Thymus (tissue), 11 donors: Measurements from ENCODE around the gene RNASET2. TPM values are rescaled to one million over a fixed set of nuclear protein-coding genes. Genes with fewer than 3 reads are reported as not detected.

Experiments
- DNase-seq, 9 donors: peaks; one replicate each; pipeline ENCODE4 v3.0.0-alpha.2; 2013; ENCODE audit warnings: low spot score in 9 of 9, low read depth in 6 of 9, missing footprints in 1 of 9
- H3K27ac ChIP-seq, 2 donors: one replicate each; pipeline ENCODE4 v1.5.1; 2013; ENCODE audit warnings: control low read depth in 1 of 2, low read depth in 1 of 2, low read length in 1 of 2, mild to moderate bottlenecking in 1 of 2, moderate library complexity in 1 of 2
- H3K27me3 ChIP-seq, 2 donors: one replicate each; pipeline ENCODE4 v1.5.1; 2013; ENCODE audit warnings: low read length in 1 of 2; ENCODE audit not compliant: control insufficient read depth in 2 of 2, insufficient read depth in 1 of 2
- H3K36me3 ChIP-seq, 2 donors: one replicate each; pipeline ENCODE4 v1.5.1; 2013; ENCODE audit warnings: low read length in 1 of 2, mild to moderate bottlenecking in 1 of 2, moderate library complexity in 1 of 2; ENCODE audit not compliant: control insufficient read depth in 2 of 2, insufficient read depth in 2 of 2
- H3K4me1 ChIP-seq, 2 donors: one replicate each; pipeline ENCODE4 v1.5.1; 2013; ENCODE audit warnings: low read length in 2 of 2; ENCODE audit not compliant: control insufficient read depth in 2 of 2, insufficient read depth in 2 of 2
- H3K4me3 ChIP-seq, 2 donors: one replicate each; pipeline ENCODE4 v1.5.1; 2013; ENCODE audit warnings: low read length in 2 of 2, control low read depth in 1 of 2, mild to moderate bottlenecking in 1 of 2
- H3K9me3 ChIP-seq, 2 donors: one replicate each; pipeline ENCODE4 v1.5.1; 2013; ENCODE audit warnings: low read length in 1 of 2, mild to moderate bottlenecking in 1 of 2; ENCODE audit not compliant: control insufficient read depth in 2 of 2, insufficient read depth in 1 of 2
- WGBS: extraction: QIAGEN DNeasy Blood & Tissue Kit; methylation state at CpG from one replicate; pipeline ENCODE4 v1.1.7; 2013; 5-methylcytosine and 5-hydroxymethylcytosine counted together
- polyA plus RNA-seq: library from polyadenylated mRNA; stranded (reverse); fragments of 200-250 nt; gene quantifications from one replicate; pipeline ENCODE4 v1.2.3, GENCODE V29; 2013
- total RNA-seq: library from RNA; stranded (reverse); fragments of 120-200 nt; gene quantifications from one replicate; pipeline ENCODE4 v1.2.4, GENCODE V29; 2013
- donor health status: healthy.

Gene RNASET2
- total and polyA plus RNA-seq, 2 donors: 72.2 to 151 TPM

- peaks cover 15 to 42% of the 10 kb centered on the region in 2 donors for H3K36me3 ChIP-seq
- H3K4me3 ChIP-seq: no peak overlapping the region
- no peaks in the 10 kb centered on the region for H3K9me3 ChIP-seq
- H3K4me1 ChIP-seq: peaks cover under 1 to 17% of the 10 kb centered on the region in 2 donors
- 98% methylated on average over 16 of the region's 16 CpGs for WGBS
- no peaks in the 10 kb centered on the region for H3K27me3 ChIP-seq
- no peak for DNase-seq
- H3K27ac ChIP-seq: no peak overlapping the region
These were observed 10.2 kb downstream of the RNASET2 start for GRCh38 chr6:166946125-166946524.

- Histone ChIP-seq H3K4me3 (no peak overlapping the region), H3K27me3 (no peaks in the 10 kb centered on the region), H3K27ac (no peak overlapping the region), H3K4me1 (peaks cover 0 to 4% of the 10 kb centered on the region in 2 donors), H3K36me3 (peaks cover 12 to 43% of the 10 kb centered on the region in 2 donors), H3K9me3 (no peaks in the 10 kb centered on the region)
- 96% methylated on average over 16 of the region's 16 CpGs for WGBS
- DNase-seq: no peak
These were observed 11.6 kb downstream of the RNASET2 start for GRCh38 chr6:166944666-166945256.

DNA sequence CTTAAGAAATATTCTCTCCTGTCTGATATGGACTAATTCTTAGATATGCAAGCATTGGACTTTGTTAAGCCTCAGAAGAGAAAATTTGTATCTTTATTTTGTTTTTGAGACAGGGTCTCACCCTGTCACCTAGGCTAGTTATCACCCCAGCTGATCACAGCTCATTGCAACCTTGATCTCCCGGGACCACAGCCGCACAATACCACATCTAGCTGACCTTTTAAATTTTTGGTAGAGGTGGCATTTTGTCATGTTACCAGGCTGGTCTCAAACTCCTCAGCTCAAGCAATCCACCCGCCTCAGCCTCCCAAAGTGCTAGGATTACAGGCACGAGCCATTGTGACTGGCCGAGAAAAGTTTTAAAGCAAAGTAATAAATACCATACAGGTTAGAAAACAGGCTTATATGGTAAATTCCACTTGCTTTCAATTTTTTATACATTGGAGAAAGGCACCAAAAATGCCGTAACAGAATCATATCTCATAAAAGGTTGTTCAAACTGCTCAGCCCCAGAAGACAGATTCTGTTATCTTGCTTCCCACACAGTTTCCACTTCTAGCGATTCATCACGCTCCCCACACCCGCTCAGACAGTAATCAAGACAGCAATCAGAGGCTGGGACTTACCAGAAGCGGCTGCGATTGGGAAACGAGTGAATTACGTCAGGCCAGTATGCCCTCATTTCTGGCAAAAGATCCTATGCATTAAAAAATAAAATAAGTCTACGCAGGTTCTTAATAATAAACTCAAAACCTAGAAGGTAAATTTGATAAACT, 13.8 kb downstream of the RNASET2 start:
- Histone ChIP-seq H3K4me1 (no peaks in the 10 kb centered on the region), H3K4me3 (no peak overlapping the region), H3K27me3 (no peaks in the 10 kb centered on the region), H3K27ac (peak overlapping the region in 1 of 2 donors; percentile 30), H3K9me3 (no peaks in the 10 kb centered on the region), H3K36me3 (peaks cover 19 to 45% of the 10 kb centered on the region in 2 donors)
- 82% methylated on average over 14 of the region's 14 CpGs for WGBS
- peak in 1 of 9 donors; percentile 60 for DNase-seq

GRCh38 chr6:166940643-166941068, 15.7 kb downstream of the RNASET2 start:
- H3K27ac ChIP-seq: no peak overlapping the region
- no peak for DNase-seq
- H3K4me1 ChIP-seq: peaks cover 0 to 3% of the 10 kb centered on the region in 2 donors
- 98% methylated on average over 7 of the region's 7 CpGs for WGBS
- H3K27me3 ChIP-seq: no peaks in the 10 kb centered on the region
- peaks cover 9 to 37% of the 10 kb centered on the region in 2 donors for H3K36me3 ChIP-seq
- H3K4me3 ChIP-seq: no peak overlapping the region
- H3K9me3 ChIP-seq: no peaks in the 10 kb centered on the region

- 99% methylated on average over 7 of the region's 7 CpGs for WGBS
These were observed 16.5 kb downstream of the RNASET2 start for GRCh38 chr6:166939894-166940293.

DNA sequence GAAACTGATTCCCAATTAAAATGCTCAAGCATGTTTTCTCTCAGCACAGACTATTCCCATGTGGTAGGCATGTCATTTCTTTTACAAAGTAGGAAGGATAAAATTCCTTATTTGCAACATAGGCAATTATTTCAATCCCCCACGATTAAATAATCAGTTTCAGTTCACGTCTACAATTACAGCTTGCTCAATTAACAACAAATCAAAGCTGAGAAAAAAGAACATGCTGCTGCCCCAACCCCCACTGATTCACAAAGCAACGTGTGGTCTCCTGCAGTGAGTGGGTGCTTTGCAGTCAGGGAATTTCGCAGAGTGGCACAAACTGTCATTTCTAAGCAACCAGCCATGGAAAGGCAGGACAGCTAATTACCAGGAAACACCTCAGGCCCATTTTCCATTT, 17.0 kb downstream of the RNASET2 start:
- no peak for DNase-seq
- WGBS: 95% methylated on average over 4 of the region's 4 CpGs
- H3K27ac ChIP-seq: no peak overlapping the region
- peaks cover 9 to 40% of the 10 kb centered on the region in 2 donors for H3K36me3 ChIP-seq
- H3K4me3 ChIP-seq: no peak overlapping the region
- H3K9me3 ChIP-seq: no peaks in the 10 kb centered on the region
- H3K4me1 ChIP-seq: peaks cover 0 to 3% of the 10 kb centered on the region in 2 donors
- no peaks in the 10 kb centered on the region for H3K27me3 ChIP-seq

More at GRCh38 chr6:166939894-166940293, 16.5 kb downstream of the RNASET2 start:
- Histone ChIP-seq H3K4me3 (no peak overlapping the region), H3K36me3 (peaks cover 8 to 37% of the 10 kb centered on the region in 2 donors), H3K4me1 (peaks cover 0 to 3% of the 10 kb centered on the region in 2 donors), H3K9me3 (no peaks in the 10 kb centered on the region), H3K27ac (no peak overlapping the region), H3K27me3 (no peaks in the 10 kb centered on the region)
- no peak for DNase-seq

DNA sequence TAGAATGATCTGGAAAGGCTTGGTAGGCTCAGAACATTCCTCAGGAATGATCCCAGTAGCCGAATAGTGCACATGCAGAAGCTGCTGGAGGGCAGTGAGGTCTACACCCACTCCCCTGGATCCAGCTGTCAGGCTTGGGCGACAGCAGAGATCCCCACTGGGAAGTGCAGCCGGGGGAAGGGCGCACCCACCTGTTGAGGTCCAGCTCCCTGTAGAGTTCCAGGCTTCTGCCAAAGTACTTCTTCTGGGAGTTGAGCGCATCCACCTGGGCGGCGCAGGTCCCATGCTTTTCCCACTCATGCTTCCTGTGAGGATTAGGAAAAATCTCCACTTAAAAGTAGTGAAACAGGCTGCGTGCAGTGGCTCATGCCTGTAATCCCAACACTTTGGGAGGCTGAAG, 17.6 kb downstream of the RNASET2 start:
- WGBS: over 99% methylated on average over 8 of the region's 8 CpGs
- H3K4me1 ChIP-seq: peaks cover 0 to 3% of the 10 kb centered on the region in 2 donors
- H3K9me3 ChIP-seq: no peaks in the 10 kb centered on the region
- H3K27ac ChIP-seq: no peak overlapping the region
- H3K27me3 ChIP-seq: no peaks in the 10 kb centered on the region
- DNase-seq: no peak
- no peak overlapping the region for H3K4me3 ChIP-seq
- peaks cover 11 to 45% of the 10 kb centered on the region in 2 donors for H3K36me3 ChIP-seq

- Histone ChIP-seq H3K4me3 (no peak overlapping the region), H3K27me3 (no peaks in the 10 kb centered on the region), H3K36me3 (peaks cover 13 to 47% of the 10 kb centered on the region in 2 donors), H3K4me1 (peaks cover 0 to 3% of the 10 kb centered on the region in 2 donors), H3K27ac (no peak overlapping the region), H3K9me3 (no peaks in the 10 kb centered on the region)
- 98% methylated on average over 12 of the region's 12 CpGs for WGBS
- DNase-seq: no peak
These were observed 18.2 kb downstream of the RNASET2 start for GRCh38 chr6:166938150-166938549.

- WGBS: 96% methylated on average over 8 of the region's 8 CpGs
- peaks cover 17 to 50% of the 10 kb centered on the region in 2 donors for H3K36me3 ChIP-seq
These were observed 18.6 kb downstream of the RNASET2 start for GRCh38 chr6:166937746-166938145.

More at GRCh38 chr6:166937746-166938145, 18.6 kb downstream of the RNASET2 start:
- Histone ChIP-seq H3K27me3 (no peaks in the 10 kb centered on the region), H3K9me3 (no peaks in the 10 kb centered on the region), H3K4me1 (peaks cover 0 to 3% of the 10 kb centered on the region in 2 donors), H3K27ac (no peak overlapping the region), H3K4me3 (no peak overlapping the region)
- no peak for DNase-seq
